ENCODE results near the gene TDO2.

TDO2 gene

DNA sequence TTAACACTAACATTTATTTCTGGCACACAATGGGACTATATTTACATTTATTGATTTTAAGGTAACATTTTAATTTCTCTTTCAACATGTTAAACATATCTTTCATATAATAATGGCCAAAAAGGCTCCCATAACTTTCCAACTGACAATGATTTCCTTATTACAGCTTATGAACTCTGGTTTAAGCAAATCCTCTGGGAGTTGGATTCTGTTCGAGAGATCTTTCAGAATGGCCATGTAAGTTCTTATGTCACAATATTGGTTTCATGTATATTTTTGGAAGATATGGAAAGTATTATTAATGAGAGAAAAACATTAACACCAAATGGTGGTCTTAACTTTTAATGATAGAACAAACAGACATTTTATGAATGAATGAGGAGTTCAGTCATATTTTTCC is 4.1 kb downstream of the TDO2 start:
- TF ChIP-seq, protein P1, sequence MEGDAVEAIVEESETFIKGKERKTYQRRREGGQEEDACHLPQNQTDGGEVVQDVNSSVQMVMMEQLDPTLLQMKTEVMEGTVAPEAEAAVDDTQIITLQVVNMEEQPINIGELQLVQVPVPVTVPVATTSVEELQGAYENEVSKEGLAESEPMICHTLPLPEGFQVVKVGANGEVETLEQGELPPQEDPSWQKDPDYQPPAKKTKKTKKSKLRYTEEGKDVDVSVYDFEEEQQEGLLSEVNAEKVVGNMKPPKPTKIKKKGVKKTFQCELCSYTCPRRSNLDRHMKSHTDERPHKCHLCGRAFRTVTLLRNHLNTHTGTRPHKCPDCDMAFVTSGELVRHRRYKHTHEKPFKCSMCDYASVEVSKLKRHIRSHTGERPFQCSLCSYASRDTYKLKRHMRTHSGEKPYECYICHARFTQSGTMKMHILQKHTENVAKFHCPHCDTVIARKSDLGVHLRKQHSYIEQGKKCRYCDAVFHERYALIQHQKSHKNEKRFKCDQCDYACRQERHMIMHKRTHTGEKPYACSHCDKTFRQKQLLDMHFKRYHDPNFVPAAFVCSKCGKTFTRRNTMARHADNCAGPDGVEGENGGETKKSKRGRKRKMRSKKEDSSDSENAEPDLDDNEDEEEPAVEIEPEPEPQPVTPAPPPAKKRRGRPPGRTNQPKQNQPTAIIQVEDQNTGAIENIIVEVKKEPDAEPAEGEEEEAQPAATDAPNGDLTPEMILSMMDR (conservative IDR thresholded peaks at IDR 0.05; ENCODE audit: low read length) = no peak
- no peak for TF ChIP-seq EZH2phosphoT487 (IDR thresholded peaks at IDR 0.05; ENCODE audit: borderline replicate concordance)
- Histone ChIP-seq H3K9me3 (ENCODE audit: insufficient read depth, low read depth, low read length) (no peaks in the 10 kb centered on the region), H3K27me3 (ENCODE audit: insufficient read depth, low read length, poor library complexity, severe bottlenecking) (no peaks in the 10 kb centered on the region), H2AFZ (ENCODE audit: low read length) (no peak overlapping the region), H3K4me2 (ENCODE audit: low read depth, low read length, poor library complexity, severe bottlenecking) (no peak overlapping the region), H3K4me1 (ENCODE audit: insufficient read depth, low read length, poor library complexity, severe bottlenecking) (no peaks in the 10 kb centered on the region), H3K79me2 (ENCODE audit: insufficient read depth, low read length) (no peaks in the 10 kb centered on the region), H3K9me2 (replicated peaks; ENCODE audit: low read depth, low read length) (no peaks in the 10 kb centered on the region), H3F3A (ENCODE audit: low read depth) (no peaks in the 10 kb centered on the region), H4K20me1 (ENCODE audit: insufficient read depth, low read length, poor library complexity, severe bottlenecking) (no peaks in the 10 kb centered on the region), H3K9ac (ENCODE audit: low read depth, low read length, poor library complexity, severe bottlenecking) (no peak overlapping the region), H3K36me3 (ENCODE audit: insufficient read depth, low read length) (no peaks in the 10 kb centered on the region), H3K4me3 (ENCODE audit: low read length, poor library complexity, severe bottlenecking) (no peak overlapping the region)

DNA sequence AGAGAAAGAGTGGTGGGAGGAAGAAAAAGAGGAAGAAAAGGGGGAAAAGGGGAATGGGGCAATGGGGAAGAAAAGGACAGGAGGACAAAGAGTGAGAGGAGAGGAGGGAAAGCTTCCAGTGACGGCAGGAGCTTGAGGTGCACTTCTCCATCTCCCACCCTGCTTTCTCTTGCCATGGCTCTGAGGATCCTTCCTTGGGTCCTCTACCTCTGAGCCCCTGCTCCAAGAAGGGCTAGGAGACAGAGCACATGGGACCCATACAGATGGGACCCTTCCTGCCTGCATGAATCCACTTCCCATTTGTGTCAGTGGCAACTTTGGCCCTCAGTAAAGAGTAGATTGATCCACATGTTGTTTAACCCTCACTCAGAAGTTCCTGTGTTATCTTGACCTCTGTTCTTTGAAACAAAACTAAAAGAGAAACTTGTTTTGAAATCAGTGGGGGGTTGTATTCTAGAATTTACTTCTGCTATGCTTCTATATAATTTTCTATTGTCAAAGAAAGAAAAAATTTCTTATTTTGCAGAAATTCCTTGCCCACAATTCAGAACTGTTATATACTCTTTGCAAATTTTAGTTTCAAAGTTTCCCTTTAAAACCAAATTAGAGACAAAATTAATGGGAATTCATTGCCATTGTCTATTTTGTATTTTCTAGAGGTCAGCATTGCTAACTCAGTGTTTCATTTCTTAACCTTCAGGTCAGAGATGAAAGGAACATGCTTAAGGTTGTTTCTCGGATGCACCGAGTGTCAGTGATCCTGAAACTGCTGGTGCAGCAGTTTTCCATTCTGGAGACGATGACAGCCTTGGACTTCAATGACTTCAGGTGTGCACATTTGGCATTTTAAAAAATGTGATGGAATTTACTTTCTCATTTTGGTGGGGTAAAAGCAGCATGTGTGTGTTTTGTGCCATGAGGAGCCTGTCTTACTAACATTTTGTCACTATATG is 5.0 kb downstream of the TDO2 start:
- no peak overlapping the region for H3K4me2 ChIP-seq (ENCODE audit: low read depth, low read length, poor library complexity, severe bottlenecking)
- no peaks in the 10 kb centered on the region for H3F3A ChIP-seq (ENCODE audit: low read depth)
- H4K20me1 ChIP-seq (ENCODE audit: insufficient read depth, low read length, poor library complexity, severe bottlenecking) = no peaks in the 10 kb centered on the region
- H3K36me3 ChIP-seq (ENCODE audit: insufficient read depth, low read length) = no peaks in the 10 kb centered on the region
- H3K9ac ChIP-seq (ENCODE audit: low read depth, low read length, poor library complexity, severe bottlenecking) = no peak overlapping the region
- no peaks in the 10 kb centered on the region for H3K27me3 ChIP-seq (ENCODE audit: insufficient read depth, low read length, poor library complexity, severe bottlenecking)
- no peaks in the 10 kb centered on the region for H3K4me1 ChIP-seq (ENCODE audit: insufficient read depth, low read length, poor library complexity, severe bottlenecking)
- H2AFZ ChIP-seq (ENCODE audit: low read length) = no peak overlapping the region
- H3K79me2 ChIP-seq (ENCODE audit: insufficient read depth, low read length) = no peaks in the 10 kb centered on the region
- no peaks in the 10 kb centered on the region for H3K9me2 ChIP-seq (replicated peaks; ENCODE audit: low read depth, low read length)
- H3K9me3 ChIP-seq (ENCODE audit: insufficient read depth, low read depth, low read length) = no peaks in the 10 kb centered on the region
- TF ChIP-seq, protein P1 (conservative IDR thresholded peaks at IDR 0.05; ENCODE audit: low read length) = no peak
- no peak for TF ChIP-seq EZH2phosphoT487 (IDR thresholded peaks at IDR 0.05; ENCODE audit: borderline replicate concordance)
- H3K4me3 ChIP-seq (ENCODE audit: low read length, poor library complexity, severe bottlenecking) = no peak overlapping the region

DNA sequence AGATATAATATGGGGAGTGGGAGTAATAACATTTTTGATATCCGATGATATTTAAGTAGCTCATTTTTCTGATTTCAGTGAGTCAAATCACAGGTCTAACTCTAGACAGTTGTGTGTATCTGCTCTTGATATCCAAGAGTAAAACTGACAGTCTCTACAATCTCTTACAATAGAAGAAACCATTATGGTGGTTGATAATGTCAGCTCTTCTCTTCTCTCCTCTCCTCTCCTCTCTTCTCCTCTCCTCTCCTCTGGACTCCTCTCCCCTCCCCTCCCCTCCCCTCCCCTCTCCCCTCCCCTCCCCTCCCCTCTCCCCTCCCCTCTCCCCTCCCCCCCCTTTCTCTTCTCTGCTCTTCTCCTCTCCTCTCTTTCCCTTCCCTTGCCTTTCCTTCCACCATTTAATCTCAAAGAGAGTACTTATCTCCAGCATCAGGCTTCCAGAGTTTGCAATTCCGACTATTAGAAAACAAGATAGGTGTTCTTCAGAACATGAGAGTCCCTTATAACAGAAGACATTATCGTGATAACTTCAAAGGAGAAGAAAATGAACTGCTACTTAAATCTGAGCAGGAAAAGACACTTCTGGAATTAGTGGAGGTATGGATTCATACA is 6.2 kb downstream of the TDO2 start:
- Histone ChIP-seq H3K36me3 (ENCODE audit: insufficient read depth, low read length) (no peaks in the 10 kb centered on the region), H3K27me3 (ENCODE audit: insufficient read depth, low read length, poor library complexity, severe bottlenecking) (no peaks in the 10 kb centered on the region), H3K4me2 (ENCODE audit: low read depth, low read length, poor library complexity, severe bottlenecking) (no peak overlapping the region), H4K20me1 (ENCODE audit: insufficient read depth, low read length, poor library complexity, severe bottlenecking) (no peaks in the 10 kb centered on the region), H3K9me2 (replicated peaks; ENCODE audit: low read depth, low read length) (no peaks in the 10 kb centered on the region), H3K4me3 (ENCODE audit: low read length, poor library complexity, severe bottlenecking) (no peak overlapping the region), H3K4me1 (ENCODE audit: insufficient read depth, low read length, poor library complexity, severe bottlenecking) (no peaks in the 10 kb centered on the region), H3K79me2 (ENCODE audit: insufficient read depth, low read length) (no peaks in the 10 kb centered on the region), H3K9me3 (ENCODE audit: insufficient read depth, low read depth, low read length) (no peaks in the 10 kb centered on the region), H2AFZ (ENCODE audit: low read length) (no peak overlapping the region), H3K9ac (ENCODE audit: low read depth, low read length, poor library complexity, severe bottlenecking) (no peak overlapping the region), H3F3A (ENCODE audit: low read depth) (no peaks in the 10 kb centered on the region)
- TF ChIP-seq, protein P1 (conservative IDR thresholded peaks at IDR 0.05; ENCODE audit: low read length) = no peak
- no peak for TF ChIP-seq EZH2phosphoT487 (IDR thresholded peaks at IDR 0.05; ENCODE audit: borderline replicate concordance)

All from Loucy (cell line).